H1 (cell line): ENCODE measurements around the gene ABL2. TPM values are rescaled to one million over a fixed set of nuclear protein-coding genes. Genes with fewer than 3 reads are reported as not detected.

ENCODE experiments used
- CTCF ChIA-PET: fragments of 300-600 bp; sonication (Branson Sonifier 250); formaldehyde crosslinking; loops from one replicate; lab custom pipeline; 2021; ENCODE audit not compliant: partially characterized antibody; lab: Charles Lee
- POLR2A ChIA-PET: fragments of 300-600 bp; sonication (Branson Sonifier 250); formaldehyde crosslinking; loops from one replicate; lab custom pipeline; 2021; ENCODE audit warnings: inconsistent platforms; ENCODE audit not compliant: partially characterized antibody; lab: Charles Lee
- DNase-seq, 2 experiments: peaks; one replicate each; pipeline versions ENCODE4 v3.0.0 to v3.0.0-alpha.2; 2010 to 2022; ENCODE audit warnings: low spot score in 2 of 2, low read depth in 1 of 2, mixed read lengths in 1 of 2
- FAIRE-seq: peaks from 2 replicates; lab custom pipeline; 2011; peaks lifted over from hg19 to GRCh38; lab: Jason Lieb, UNC
- H2AFZ ChIP-seq: 2 replicates; pipeline ENCODE4 v1.8.1; 2012; ENCODE audit warnings: low read length, inconsistent platforms
- H2AK5ac ChIP-seq: 2 replicates; pipeline ENCODE4 v1.6.1; 2013; ENCODE audit warnings: low read depth, low read length
- H2BK120ac ChIP-seq: replicated peaks from 2 replicates; pipeline ENCODE3; 2013; ENCODE audit warnings: low read depth, low read length, inconsistent platforms
- H2BK12ac ChIP-seq: 2 replicates; pipeline ENCODE4 v1.6.1; 2013; ENCODE audit warnings: low read depth, low read length
- H2BK15ac ChIP-seq: 2 replicates; pipeline ENCODE4 v1.6.1; 2013; ENCODE audit warnings: low read length
- H2BK20ac ChIP-seq: 2 replicates; pipeline ENCODE4 v1.6.1; 2013; ENCODE audit warnings: low read length
- H2BK5ac ChIP-seq: 2 replicates; pipeline ENCODE4 v1.6.1; 2013; ENCODE audit warnings: low read depth, low read length
- H3K14ac ChIP-seq: 2 replicates; pipeline ENCODE4 v1.6.1; 2013; ENCODE audit warnings: inconsistent platforms; ENCODE audit not compliant: insufficient read length
- H3K18ac ChIP-seq: 2 replicates; pipeline ENCODE4 v1.6.1; 2013; ENCODE audit warnings: low read length; ENCODE audit errors: extremely low read depth
- H3K23ac ChIP-seq: 2 replicates; pipeline ENCODE4 v1.6.1; 2013; ENCODE audit warnings: inconsistent platforms; ENCODE audit not compliant: insufficient read length
- H3K23me2 ChIP-seq: 2 replicates; pipeline ENCODE4 v1.6.1; 2013; ENCODE audit warnings: low read depth, low read length
- H3K27ac ChIP-seq: 2 replicates; pipeline ENCODE4 v1.6.1; 2011; ENCODE audit warnings: low read depth, low read length, inconsistent platforms
- H3K27me3 ChIP-seq, 4 experiments: replicated peaks in 1 of 4; 1 replicate in 1 of 4; 2 replicates in 3 of 4; pipeline versions ENCODE4 v1.6.1 to v1.8.1; 2011 to 2013; ENCODE audit warnings: low read length in 3 of 4, mild to moderate bottlenecking in 3 of 4, inconsistent platforms in 2 of 4, mixed read lengths in 2 of 4, moderate library complexity in 1 of 4; ENCODE audit not compliant: control insufficient read depth in 3 of 4, insufficient read depth in 3 of 4; ENCODE audit errors: extremely low read depth in 1 of 4
- H3K36me3 ChIP-seq, 4 experiments: 2 replicates each; pipeline versions ENCODE4 v1.6.1 to v1.8.1; 2011 to 2013; ENCODE audit warnings: mild to moderate bottlenecking in 4 of 4, low read length in 3 of 4, moderate library complexity in 2 of 4, control low read depth in 1 of 4, inconsistent platforms in 1 of 4; ENCODE audit not compliant: insufficient read depth in 4 of 4, control insufficient read depth in 2 of 4
- H3K4ac ChIP-seq: replicated peaks from 2 replicates; pipeline ENCODE3; 2013; ENCODE audit warnings: low read length, low read depth, mixed read lengths, inconsistent platforms; ENCODE audit not compliant: insufficient read length
- H3K4me1 ChIP-seq, 4 experiments: replicated peaks in 1 of 4; 1 replicate in 1 of 4; 2 replicates in 3 of 4; pipeline versions ENCODE4 v1.6.1 to v1.8.1; 2011 to 2013; ENCODE audit warnings: low read length in 3 of 4, inconsistent platforms in 2 of 4, mixed read lengths in 1 of 4; ENCODE audit not compliant: insufficient read depth in 4 of 4, control insufficient read depth in 3 of 4
- H3K4me2 ChIP-seq, 2 experiments: 2 replicates each; pipeline versions ENCODE4 v1.6.1 to v1.8.1; 2011 to 2013; ENCODE audit warnings: low read depth in 2 of 2, low read length in 2 of 2, control low read depth in 1 of 2, inconsistent platforms in 1 of 2, mild to moderate bottlenecking in 1 of 2; ENCODE audit not compliant: insufficient read depth in 1 of 2
- H3K4me3 ChIP-seq, 4 experiments: fragments of 200-600, 300-600 bp in 1 of 4; sonication (generic), shearing (Covaris generic), sonication (Bioruptor Twin) in 1 of 4; 2 replicates each; pipeline versions ENCODE4 v1.5.1 to v1.8.1; 2011 to 2016; ENCODE audit warnings: low read length in 4 of 4, low read depth in 3 of 4, control low read depth in 2 of 4, inconsistent platforms in 2 of 4, mild to moderate bottlenecking in 2 of 4, mixed read lengths in 1 of 4, moderate library complexity in 1 of 4; ENCODE audit not compliant: insufficient read depth in 2 of 4; ENCODE audit errors: extremely low read depth in 1 of 4
- H3K56ac ChIP-seq: replicated peaks from 2 replicates; pipeline ENCODE3; 2013; ENCODE audit warnings: low read depth, mild to moderate bottlenecking, mixed read lengths, low read length, inconsistent platforms; ENCODE audit not compliant: insufficient read length
- H3K79me1 ChIP-seq: 2 replicates; pipeline ENCODE4 v1.6.1; 2013; ENCODE audit warnings: low read depth, low read length, control low read depth
- H3K79me2 ChIP-seq, 2 experiments: 2 replicates each; pipeline versions ENCODE4 v1.6.1 to v1.8.1; 2012 to 2013; ENCODE audit warnings: low read length in 2 of 2, mild to moderate bottlenecking in 2 of 2, inconsistent platforms in 1 of 2; ENCODE audit not compliant: insufficient read depth in 2 of 2, control insufficient read depth in 1 of 2
- H3K9ac ChIP-seq, 4 experiments: replicated peaks in 1 of 4; 1 replicate in 1 of 4; 2 replicates in 3 of 4; pipeline versions ENCODE4 v1.6.1 to v1.8.1; 2011 to 2013; ENCODE audit warnings: low read depth in 3 of 4, low read length in 3 of 4, control low read depth in 2 of 4, mild to moderate bottlenecking in 2 of 4, moderate library complexity in 2 of 4, inconsistent platforms in 1 of 4; ENCODE audit errors: extremely low read depth in 1 of 4
- H3K9me3 ChIP-seq, 2 experiments: 2 replicates each; pipeline versions ENCODE4 v1.6.1 to v1.8.1; 2012 to 2013; ENCODE audit warnings: mild to moderate bottlenecking in 2 of 2, moderate library complexity in 2 of 2, control low read depth in 1 of 2, inconsistent platforms in 1 of 2, low read depth in 1 of 2, low read length in 1 of 2, mixed read lengths in 1 of 2; ENCODE audit not compliant: insufficient read depth in 2 of 2
- H4K20me1 ChIP-seq, 2 experiments: replicated peaks in 1 of 2; 2 replicates each; pipeline versions ENCODE3 to v1.8.1; 2011 to 2013; ENCODE audit warnings: inconsistent platforms in 2 of 2, low read length in 2 of 2, mild to moderate bottlenecking in 1 of 2; ENCODE audit not compliant: insufficient read depth in 2 of 2, control insufficient read depth in 1 of 2
- H4K5ac ChIP-seq: 2 replicates; pipeline ENCODE4 v1.6.1; 2013; ENCODE audit warnings: low read length, low read depth, mixed read lengths, inconsistent platforms; ENCODE audit not compliant: insufficient read length
- H4K8ac ChIP-seq: 2 replicates; pipeline ENCODE4 v1.8.0; 2013; ENCODE audit warnings: mild to moderate bottlenecking, moderate library complexity, low read length, inconsistent platforms; ENCODE audit not compliant: insufficient read depth; ENCODE audit errors: extremely low read depth
- H4K91ac ChIP-seq: replicated peaks from 2 replicates; pipeline ENCODE3; 2013; ENCODE audit warnings: low read length, mixed read lengths, inconsistent platforms; ENCODE audit not compliant: insufficient read length
- CHD2 ChIP-seq: IDR thresholded peaks from 2 replicates; pipeline ENCODE4 v1.6.1; 2012; ENCODE audit warnings: low read length, improper control_type of control experiment
- JUN ChIP-seq: IDR thresholded peaks from 2 replicates; pipeline ENCODE4 v1.6.1; 2011; ENCODE audit warnings: low read depth, mild to moderate bottlenecking, improper control_type of control experiment, low read length
- KDM4A ChIP-seq: IDR thresholded peaks from one replicate; pipeline ENCODE4 v1.7.1; 2012; ENCODE audit warnings: low read depth, mild to moderate bottlenecking, moderate library complexity, low read length, inconsistent platforms; ENCODE audit not compliant: severe bottlenecking
- POU5F1 ChIP-seq: IDR thresholded peaks from 2 replicates; pipeline ENCODE4 v1.6.1; 2011; ENCODE audit warnings: low read depth, mild to moderate bottlenecking, low read length, moderate library complexity
- SAP30 ChIP-seq: fragments of 300-600 bp; sonication (generic); IDR thresholded peaks from 2 replicates; pipeline ENCODE4 v1.7.1; 2012; ENCODE audit warnings: low read length, moderate library complexity, mild to moderate bottlenecking, inconsistent platforms; ENCODE audit not compliant: insufficient read depth, insufficient replicate concordance
- SIRT6 ChIP-seq: IDR thresholded peaks from one replicate; pipeline ENCODE4 v1.7.1; 2012; ENCODE audit warnings: low read length, inconsistent platforms
- TEAD4 ChIP-seq: IDR thresholded peaks from 2 replicates; pipeline ENCODE4 v1.6.1; 2012; ENCODE audit warnings: low read depth, low read length, inconsistent platforms, mixed read lengths
- WGBS, 2 experiments: shearing (Covaris generic) in 1 of 2; methylation state at CpG; one replicate each; pipeline versions ENCODE4 v1.1.6 to v1.1.7; 2013 to 2015; ENCODE audit warnings: low lambda C conversion rate in 2 of 2, mixed read lengths in 2 of 2, inconsistent platforms in 1 of 2, low coverage in 1 of 2, missing lambda C conversion rate in 1 of 2; ENCODE audit not compliant: insufficient replicate concordance in 2 of 2, insufficient coverage in 1 of 2, insufficient read length in 1 of 2; ENCODE audit errors: extremely low coverage in 1 of 2, missing lambda C conversion rate in 1 of 2; 5-methylcytosine and 5-hydroxymethylcytosine counted together
- polyA plus RNA-seq, 7 experiments: library from polyadenylated mRNA; depleted of rRNA in 3 of 7; stranded (reverse) in 5 of 7; unstranded in 2 of 7; fragments of >200 nt in 5 of 7; fragments of 200-250 nt in 2 of 7; gene quantifications; 1 replicate in 5 of 7; 2 replicates in 1 of 7; 4 replicates in 1 of 7; pipeline versions ENCODE4 v1.2.1 to v1.2.3, GENCODE V29; 2011 to 2013; ENCODE audit warnings: missing spikeins in 2 of 7, mixed read lengths in 2 of 7
- total RNA-seq: library from RNA; stranded (reverse); fragmentation: NEBNext Ultra II Directional; extraction: Animal tissue kit (Norgen Biotek cat#: 25700); gene quantifications from 2 replicates; pipeline ENCODE4 v1.2.1, GENCODE V29; 2021
- TF ChIP-seq, protein P1 (sequence below): IDR thresholded peaks from 2 replicates; pipeline ENCODE4 v1.6.1; 2012; ENCODE audit warnings: low read length, inconsistent platforms
- TF ChIP-seq, protein P2 (sequence below): IDR thresholded peaks from 2 replicates; pipeline ENCODE4 v1.6.1; 2011; ENCODE audit warnings: low read length, improper control_type of control experiment
- TF ChIP-seq, protein P3 (sequence below): IDR thresholded peaks from 2 replicates; pipeline ENCODE4 v1.6.1; 2012; ENCODE audit warnings: inconsistent platforms

ABL2 gene
- total and polyA plus RNA-seq, 2 of the 8 experiments (the other 6 are each of a cell fraction or from before 2014, with no cell fraction given) = 4.5 to 19.1 TPM

DNA sequence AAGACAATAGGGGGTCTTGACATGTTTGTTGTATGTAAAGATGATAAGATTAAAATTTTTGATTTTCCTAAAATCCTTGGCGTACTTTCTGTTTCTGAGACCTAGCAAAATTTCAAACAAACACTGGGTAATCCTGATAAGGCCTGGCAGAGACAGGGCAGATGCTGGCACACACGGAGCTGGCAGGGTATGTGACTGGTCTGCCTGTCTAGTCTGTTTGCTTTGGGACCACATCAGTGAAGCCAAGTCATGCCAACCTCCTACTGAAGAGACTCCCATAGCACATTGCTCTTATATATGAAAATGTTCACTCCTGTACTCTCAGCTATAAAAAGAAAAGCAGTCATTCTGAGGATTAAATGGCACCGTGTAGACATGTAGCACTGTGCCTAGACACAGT lies 133.6 kb downstream of the ABL2 start:
- no peaks in the 10 kb centered on the region for H3K23me2 ChIP-seq
- no peak overlapping the region for H2BK5ac ChIP-seq
- POLR2A ChIA-PET = interaction anchor here (0.7 to 1.6 kb wide), 3 partner anchors 12 to 48 kb away, joined by 3 to 5 read pairs (median 3); no protein-coding TSS in a partner anchor
- no peak overlapping the region for H2AK5ac ChIP-seq
- no peak overlapping the region for H3K18ac ChIP-seq
- H4K8ac ChIP-seq = no peak overlapping the region
- no peak overlapping the region for H2BK120ac ChIP-seq
- no peaks in the 10 kb centered on the region for H3K27me3 ChIP-seq
- no peak overlapping the region for H2BK20ac ChIP-seq
- CTCF ChIA-PET = interaction anchor here (0.9 to 1.7 kb wide), 4 partner anchors 9 to 98 kb away, joined by 3 to 6 read pairs (median 4); partner anchors contain the start of gene TOR3A
- WGBS, 2 experiments = 98% methylated on average over 3 of the region's 3 CpGs; no CpG with 5 or more reads in 1 of the 2 experiments
- no peak overlapping the region for H4K5ac ChIP-seq
- H3K79me2 ChIP-seq = peaks cover 0 to 7% of the 10 kb centered on the region in 2 experiments; a peak in 1 of 4 replicates
- H3K4me1 ChIP-seq = peaks cover 0 to 5% (median 0%) of the 10 kb centered on the region in 4 experiments; a peak in 1 of 7 replicates
- no peak overlapping the region for H4K91ac ChIP-seq
- H3K14ac ChIP-seq = no peak overlapping the region
- H3K9ac ChIP-seq = no peak overlapping the region
- no peaks in the 10 kb centered on the region for H3K9me3 ChIP-seq
- H3K4me2 ChIP-seq = no peak overlapping the region
- no peak overlapping the region for H3K23ac ChIP-seq
- H4K20me1 ChIP-seq = peaks cover 2 to 3% of the 10 kb centered on the region in 2 experiments
- H2BK15ac ChIP-seq = no peak overlapping the region
- FAIRE-seq (no peak), DNase-seq (no peak)
- no peak overlapping the region for H2BK12ac ChIP-seq
- H3K56ac ChIP-seq = no peak overlapping the region
- H3K36me3 ChIP-seq = peaks cover 9 to 42% (median 33%) of the 10 kb centered on the region in 4 experiments
- no peak overlapping the region for H3K27ac ChIP-seq
- H2AFZ ChIP-seq = no peak overlapping the region
- H3K4ac ChIP-seq = no peak overlapping the region
- H3K4me3 ChIP-seq = no peak overlapping the region
- peaks cover 4% of the 10 kb centered on the region; the same call in 1 of the 2 replicates for H3K79me1 ChIP-seq
- TF ChIP-seq, protein P1, sequence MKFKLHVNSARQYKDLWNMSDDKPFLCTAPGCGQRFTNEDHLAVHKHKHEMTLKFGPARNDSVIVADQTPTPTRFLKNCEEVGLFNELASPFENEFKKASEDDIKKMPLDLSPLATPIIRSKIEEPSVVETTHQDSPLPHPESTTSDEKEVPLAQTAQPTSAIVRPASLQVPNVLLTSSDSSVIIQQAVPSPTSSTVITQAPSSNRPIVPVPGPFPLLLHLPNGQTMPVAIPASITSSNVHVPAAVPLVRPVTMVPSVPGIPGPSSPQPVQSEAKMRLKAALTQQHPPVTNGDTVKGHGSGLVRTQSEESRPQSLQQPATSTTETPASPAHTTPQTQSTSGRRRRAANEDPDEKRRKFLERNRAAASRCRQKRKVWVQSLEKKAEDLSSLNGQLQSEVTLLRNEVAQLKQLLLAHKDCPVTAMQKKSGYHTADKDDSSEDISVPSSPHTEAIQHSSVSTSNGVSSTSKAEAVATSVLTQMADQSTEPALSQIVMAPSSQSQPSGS = no peak
- TF ChIP-seq TEAD4 = no peak
- TF ChIP-seq, protein P2, sequence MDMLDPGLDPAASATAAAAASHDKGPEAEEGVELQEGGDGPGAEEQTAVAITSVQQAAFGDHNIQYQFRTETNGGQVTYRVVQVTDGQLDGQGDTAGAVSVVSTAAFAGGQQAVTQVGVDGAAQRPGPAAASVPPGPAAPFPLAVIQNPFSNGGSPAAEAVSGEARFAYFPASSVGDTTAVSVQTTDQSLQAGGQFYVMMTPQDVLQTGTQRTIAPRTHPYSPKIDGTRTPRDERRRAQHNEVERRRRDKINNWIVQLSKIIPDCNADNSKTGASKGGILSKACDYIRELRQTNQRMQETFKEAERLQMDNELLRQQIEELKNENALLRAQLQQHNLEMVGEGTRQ = no peak
- TF ChIP-seq, protein P3, sequence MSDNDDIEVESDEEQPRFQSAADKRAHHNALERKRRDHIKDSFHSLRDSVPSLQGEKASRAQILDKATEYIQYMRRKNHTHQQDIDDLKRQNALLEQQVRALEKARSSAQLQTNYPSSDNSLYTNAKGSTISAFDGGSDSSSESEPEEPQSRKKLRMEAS = no peak
- TF ChIP-seq CHD2 = no peak
- no peak for TF ChIP-seq SAP30
- TF ChIP-seq POU5F1 = no peak
- TF ChIP-seq SIRT6 = no peak
- TF ChIP-seq KDM4A = no peak
- TF ChIP-seq JUN = no peak
